HG02571 (cell line): Measurements from ENCODE around the gene SLC5A5.
"Not testable (repeated sequence)": the region's sequence is repeated elsewhere in the genome, so short reads cannot be mapped to it uniquely, and the experiment has no call there.

Source experiments
- ATAC-seq: cut with Tn5 transposase; IDR thresholded peaks from one replicate; pipeline ENCODE4 v1.9.1; 2021; ENCODE audit warnings: mild to moderate bottlenecking, moderate library complexity; ENCODE audit not compliant: unreplicated experiment

SLC5A5 gene

DNA sequence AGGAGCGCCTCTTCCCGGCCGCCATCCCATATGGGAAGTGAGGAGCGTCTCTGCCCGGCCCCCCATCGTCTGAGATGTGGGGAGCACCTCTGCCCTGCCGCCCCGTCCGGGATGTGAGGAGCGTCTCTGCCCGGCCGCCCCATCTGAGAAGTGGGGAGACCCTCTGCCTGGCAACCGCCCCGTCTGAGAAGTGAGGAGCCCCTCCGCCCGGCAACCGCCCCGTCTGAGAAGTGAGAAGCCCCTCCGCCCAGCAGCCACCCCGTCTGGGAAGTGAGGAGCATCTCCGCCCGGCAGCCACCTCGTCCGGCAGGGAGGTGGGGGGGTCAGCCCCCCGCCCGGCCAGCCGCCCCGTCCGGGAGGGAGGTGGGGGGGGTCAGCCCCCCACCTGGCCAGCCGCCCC is 46.4 kb downstream of the SLC5A5 start:
- not testable (repeated sequence) for ATAC-seq

DNA sequence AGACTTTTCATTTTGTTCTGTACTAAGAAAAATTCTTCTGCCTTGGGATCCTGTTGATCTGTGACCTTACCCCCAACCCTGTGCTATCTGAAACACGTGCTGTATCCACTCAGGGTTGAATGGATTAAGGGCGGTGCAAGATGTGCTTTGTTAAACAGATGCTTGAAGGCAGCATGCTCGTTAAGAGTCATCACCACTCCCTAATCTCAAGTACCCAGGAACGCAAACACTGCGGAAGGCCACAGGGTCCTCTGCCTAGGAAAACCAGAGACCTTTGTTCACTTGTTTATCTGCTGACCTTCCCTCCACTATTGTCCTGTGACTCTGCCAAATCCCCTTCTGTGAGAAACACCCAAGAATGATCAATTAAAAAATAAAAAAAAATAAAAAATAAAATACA is 47.4 kb downstream of the SLC5A5 start:
- ATAC-seq = not testable (repeated sequence)

DNA sequence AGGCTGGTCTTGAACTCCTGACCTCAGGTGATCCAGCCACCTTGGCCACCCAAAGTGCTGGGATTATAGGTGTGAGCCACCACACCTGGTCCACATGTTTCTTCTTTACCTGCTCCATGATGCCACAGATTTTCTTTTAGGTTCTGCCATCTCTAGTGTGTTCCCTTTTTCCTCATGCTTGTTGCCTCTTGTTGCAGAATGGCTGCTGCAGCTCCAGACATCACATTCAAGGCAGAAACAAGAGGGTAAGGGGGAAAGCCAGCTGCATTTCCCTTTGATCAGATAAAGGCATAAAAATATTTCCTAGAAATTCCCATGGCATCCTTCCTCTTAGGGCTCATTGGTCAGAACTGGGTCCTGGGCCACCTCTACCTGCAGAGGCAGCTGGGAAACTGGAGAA is 48.8 kb downstream of the SLC5A5 start:
- ATAC-seq = no peak

DNA sequence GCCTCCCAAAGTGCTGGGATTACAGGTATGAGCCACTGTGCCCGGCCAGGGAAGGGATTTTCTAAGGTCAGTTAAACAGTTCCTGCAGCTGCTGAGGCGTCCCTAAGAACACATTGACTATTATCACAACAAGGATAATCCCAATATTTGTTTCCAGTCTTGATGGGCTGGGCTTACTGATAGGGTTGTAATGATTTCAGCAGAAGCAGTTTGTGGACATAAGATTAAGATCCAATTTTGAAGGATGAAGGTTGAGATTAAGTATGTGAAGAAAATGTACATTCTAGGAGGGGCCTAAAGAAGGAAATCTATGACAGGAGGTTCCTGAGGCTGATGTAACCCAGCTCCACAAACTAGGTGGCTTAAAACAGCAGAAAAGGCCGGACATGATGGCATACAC is 50.4 kb downstream of the SLC5A5 start:
- no peak for ATAC-seq

DNA sequence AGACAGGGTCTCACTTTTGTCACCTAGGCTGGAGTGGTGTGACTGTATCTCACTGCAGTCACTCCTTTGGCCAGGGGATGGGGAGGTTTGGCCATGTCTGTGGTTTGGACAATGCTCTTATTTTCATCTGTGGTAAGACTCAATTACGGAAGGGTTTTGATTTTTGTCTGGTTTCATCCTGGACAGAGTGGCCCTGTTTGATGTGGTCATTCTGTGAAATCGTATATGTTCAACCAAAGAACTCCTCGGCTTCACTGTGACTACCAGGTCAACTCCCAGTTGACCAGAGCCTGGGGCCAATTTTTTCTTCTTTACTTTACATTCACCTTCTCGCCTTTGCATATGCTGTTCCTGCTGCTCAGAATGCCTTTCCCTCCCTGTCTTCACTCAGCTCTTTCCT is 54.3 kb downstream of the SLC5A5 start:
- ATAC-seq = no peak

DNA sequence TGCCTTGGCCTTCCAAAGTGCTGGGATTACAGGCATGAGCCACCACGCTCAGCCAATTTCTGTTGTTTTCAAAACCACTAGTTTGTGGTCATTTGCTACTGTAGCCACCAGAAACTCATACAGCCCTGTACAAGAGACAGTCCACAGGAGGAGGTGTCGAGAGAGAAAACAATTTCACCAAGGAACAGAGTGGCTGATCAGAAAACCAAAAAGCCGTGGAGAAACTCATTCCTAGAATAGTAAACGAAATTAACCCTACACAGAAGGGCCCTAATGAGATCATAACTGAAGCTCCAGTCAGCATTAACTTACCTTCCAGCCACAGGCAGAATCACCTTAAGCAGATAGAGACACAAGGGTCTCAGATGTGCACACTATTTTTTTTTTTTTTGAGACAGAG is 57.3 kb downstream of the SLC5A5 start:
- ATAC-seq = no peak

DNA sequence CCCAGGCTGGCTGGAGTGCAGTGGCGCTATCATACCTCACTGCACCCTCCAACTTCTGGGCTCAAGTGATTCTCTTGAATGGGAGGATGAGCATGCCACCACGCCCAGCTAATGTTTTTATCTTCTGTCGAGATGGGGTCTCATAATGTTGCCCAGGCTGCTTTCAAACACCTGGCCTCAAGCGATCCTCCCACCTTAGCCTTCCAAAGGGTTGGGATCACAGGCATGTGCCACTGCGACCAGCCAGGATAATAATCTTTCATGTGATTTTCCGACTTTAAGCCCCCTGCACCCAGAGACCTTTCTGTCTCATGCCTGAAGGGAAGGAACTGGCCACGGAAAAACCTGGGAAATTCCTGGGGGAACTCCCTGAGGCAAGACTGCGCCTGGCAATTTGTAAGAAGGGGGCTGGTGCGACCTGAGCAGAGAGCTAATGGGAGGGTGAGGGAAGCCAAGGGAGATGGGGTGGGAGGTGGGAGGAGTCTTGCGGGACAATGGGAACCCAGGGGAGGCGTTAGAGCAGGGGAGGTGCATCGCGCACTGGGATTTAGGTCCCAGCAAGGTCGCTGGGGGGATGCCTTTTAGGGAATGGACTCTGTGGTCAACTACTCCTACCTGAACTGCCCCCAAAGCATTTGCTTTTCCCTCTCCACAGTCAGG is 59.9 kb downstream of the SLC5A5 start:
- ATAC-seq = no peak

DNA sequence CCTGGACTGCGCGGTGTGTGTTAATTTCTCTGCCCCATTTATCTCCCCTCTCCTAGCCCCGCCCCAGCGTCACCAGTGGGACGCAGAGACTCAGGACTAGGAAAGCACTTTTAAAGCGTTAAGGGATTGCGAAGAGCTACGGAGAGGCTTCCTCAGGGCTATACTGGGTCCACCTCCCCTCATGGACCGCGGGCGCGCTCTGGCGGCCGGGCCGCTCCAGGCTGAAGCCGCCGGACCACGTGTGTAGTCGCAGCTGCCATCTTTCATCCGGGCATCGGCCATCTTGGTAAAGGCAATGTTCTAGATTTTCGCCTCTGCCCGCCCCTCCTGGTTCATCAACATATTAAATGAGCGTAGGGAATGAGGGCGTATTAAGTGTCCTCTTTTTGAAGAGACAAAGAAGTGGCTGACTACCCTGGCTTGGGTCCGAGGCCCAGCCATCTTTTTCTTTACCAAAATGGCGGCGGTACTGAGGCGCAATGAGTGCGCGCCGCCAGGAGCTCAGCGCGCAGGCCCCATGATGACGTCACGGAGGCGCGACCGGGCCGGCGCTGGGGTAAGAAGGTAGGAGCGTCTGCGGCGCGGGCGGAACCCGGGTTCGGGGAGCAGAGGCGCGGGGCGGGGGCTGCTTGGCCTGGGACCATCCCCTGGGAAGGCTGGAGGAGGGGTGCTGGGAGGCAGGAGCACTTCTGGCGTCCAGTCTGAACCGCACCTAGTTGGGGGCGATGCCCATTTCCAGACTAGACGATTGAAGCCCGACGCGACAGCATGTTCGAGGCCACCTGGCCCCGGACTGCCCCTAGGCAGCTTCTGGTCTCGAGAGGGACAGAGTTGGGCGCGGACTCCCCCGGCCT is 61.0 kb downstream of the SLC5A5 start, which contains the start of gene CCDC124:
TSS of gene CCDC124 (plus strand) at position 531 of the 854 bp plus-strand sequence. CDS start 3,406 bp downstream, outside the sequence.
- ATAC-seq = peak; percentile 76

DNA sequence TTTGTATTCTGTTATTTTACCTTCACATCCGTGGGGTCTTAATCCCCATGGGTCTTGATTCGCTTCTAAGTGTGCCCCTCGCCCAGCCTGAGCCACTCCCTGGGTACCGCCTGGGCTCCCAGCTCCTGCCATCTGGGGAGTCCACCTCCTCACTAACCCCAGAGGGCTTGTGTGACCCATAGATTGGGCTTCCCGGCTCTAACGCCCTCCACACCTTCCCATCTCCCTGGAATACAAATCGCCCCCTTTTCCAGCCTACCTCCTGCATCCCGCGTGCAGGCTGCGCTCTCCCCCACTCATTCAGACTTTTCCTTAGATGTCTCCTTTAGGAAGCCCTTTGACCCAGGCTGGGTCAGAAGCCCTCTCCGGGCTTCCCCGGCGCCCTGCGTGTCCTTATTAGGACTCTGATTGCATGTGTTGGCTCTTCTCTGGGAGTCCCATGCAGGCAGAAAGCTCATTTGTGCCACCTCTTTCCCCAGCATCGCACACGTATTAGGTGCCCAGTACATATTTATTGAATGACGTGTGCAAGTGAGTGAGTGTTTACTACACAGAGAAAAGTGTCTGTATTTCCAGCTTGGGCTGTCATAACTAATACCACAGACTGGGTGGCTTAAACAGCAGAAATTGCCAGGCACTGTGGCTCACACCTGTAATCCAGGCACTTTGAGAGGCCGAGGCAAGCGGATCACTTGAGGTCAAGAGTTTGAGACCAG is 61.8 kb downstream of the SLC5A5 start:
- ATAC-seq = no peak

DNA sequence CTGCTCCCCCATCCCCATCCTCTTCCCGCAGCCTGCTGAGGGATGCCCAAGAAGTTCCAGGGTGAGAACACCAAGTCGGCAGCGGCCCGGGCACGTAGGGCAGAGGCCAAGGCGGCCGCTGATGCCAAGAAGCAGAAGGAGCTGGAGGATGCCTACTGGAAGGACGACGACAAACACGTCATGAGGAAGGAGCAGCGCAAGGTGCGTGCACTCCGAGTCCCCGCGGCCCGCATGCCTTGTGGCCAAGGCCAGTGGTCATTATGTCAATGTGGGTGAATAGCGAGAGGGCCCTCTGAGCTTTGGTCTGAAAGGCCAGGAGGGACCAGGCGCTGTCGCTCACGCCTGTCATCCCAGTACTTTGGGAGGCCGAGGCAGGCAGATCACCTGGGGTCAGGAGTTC is 64.6 kb downstream of the SLC5A5 start:
- ATAC-seq = no peak

DNA sequence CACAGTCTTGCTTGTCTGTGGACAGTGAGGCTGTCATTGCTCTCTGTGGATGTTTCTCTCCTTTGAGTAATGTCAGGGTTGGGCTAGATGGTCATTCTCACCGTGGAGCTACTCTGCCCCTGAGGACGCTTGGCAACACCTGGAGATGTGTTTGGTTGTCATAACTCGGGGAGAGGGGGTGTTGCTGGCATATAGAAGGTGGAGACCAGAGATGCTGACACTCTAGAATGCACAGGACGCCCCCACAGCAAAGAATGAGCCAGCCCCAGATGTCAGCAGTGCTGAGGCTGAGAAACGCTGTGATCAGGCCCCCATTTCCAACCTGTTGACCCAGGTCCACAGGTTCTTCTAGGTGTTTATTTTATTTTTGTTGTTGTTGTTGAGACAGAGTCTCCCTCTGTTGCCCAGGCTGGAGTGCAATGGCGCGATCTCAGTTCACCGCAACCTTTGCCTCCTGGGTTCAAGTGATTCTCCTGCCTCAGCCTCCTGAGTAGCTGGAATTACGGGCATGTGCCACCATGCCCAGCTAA is 65.7 kb downstream of the SLC5A5 start:
- no peak for ATAC-seq

DNA sequence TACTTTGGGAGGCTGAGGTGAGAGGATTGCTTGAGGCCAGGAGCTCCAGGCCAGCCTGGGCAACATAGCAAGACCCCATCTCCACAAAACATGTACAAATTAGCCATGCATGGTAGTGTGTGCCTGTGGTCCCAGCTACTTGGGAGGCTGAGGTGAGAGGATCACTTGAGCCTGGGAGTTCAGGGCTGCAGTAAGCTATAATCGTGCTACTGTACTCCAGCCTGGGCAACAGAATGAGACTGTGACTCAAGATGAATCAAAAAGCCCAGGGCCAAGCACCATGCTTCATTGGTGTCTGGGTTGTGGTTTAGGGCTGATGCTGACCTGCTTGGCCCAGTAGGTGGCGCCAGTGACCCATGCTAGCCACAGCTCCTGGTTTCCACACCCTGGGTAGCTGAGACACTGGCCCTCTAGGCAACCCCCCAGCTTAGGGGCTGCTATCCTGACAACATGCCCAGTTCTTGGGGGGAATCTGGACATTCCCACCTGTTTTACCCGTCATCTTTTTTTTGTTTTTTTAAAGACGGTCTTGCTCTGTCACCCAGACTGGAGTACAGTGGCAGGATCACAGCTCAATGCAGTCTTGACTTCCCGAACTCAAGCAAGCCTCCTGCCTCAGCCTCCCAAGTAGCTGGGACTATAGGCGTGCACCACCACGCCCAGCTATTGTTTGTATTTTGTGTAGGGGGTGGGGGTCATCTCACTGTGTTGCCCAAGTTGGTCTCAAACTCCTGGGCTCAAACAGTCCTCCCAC is 66.5 kb downstream of the SLC5A5 start:
- ATAC-seq = no peak

DNA sequence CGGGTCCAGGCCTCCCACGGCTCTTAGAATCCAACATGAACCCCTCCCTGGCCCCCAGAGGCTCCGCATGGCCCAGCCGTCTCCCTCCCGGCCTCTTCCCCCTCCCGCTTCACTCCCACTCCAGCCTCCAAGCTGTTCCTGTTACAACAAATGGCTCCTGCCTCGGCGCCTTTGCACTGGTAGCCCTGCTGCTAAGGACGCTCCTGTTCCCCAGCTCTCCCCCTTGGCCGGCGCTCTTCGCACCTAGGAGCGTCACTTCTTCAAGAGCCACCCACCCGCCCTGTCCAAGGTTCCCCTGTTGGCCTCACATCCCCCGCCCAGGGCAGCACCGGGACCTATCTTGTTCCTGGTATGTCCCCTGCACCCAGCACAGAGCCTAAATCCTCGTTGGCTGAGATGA is 70.4 kb downstream of the SLC5A5 start:
- ATAC-seq = no peak

DNA sequence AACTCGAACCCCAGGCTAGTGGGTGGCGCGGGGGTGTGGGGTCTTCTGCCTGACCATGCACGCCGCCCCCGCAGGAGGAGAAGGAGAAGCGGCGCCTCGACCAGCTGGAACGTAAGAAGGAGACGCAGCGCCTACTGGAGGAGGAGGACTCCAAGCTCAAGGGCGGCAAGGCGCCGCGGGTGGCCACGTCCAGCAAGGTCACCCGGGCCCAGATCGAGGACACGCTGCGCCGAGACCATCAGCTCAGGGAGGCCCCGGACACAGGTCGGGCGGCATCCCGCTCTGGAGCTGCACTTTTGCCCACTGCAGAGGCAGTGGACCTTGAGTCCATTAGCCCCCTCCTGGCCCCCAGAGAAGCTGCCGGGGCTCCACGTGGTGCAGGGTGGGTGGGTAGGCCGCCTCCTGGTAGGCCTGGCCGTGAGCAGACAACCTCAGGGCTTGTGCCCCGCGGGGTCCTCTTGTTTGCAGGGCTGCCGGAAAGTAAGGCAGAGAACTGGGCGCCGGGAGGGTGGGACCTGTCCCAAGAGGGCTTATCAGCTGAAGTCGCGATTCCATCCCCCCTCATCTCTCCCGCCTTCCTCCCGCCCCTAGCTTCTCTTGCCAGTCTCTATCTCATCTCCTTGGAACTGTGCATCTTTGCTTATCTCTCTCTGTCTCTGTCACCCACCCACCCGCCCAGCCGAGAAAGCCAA is 71.0 kb downstream of the SLC5A5 start:
- ATAC-seq = no peak

DNA sequence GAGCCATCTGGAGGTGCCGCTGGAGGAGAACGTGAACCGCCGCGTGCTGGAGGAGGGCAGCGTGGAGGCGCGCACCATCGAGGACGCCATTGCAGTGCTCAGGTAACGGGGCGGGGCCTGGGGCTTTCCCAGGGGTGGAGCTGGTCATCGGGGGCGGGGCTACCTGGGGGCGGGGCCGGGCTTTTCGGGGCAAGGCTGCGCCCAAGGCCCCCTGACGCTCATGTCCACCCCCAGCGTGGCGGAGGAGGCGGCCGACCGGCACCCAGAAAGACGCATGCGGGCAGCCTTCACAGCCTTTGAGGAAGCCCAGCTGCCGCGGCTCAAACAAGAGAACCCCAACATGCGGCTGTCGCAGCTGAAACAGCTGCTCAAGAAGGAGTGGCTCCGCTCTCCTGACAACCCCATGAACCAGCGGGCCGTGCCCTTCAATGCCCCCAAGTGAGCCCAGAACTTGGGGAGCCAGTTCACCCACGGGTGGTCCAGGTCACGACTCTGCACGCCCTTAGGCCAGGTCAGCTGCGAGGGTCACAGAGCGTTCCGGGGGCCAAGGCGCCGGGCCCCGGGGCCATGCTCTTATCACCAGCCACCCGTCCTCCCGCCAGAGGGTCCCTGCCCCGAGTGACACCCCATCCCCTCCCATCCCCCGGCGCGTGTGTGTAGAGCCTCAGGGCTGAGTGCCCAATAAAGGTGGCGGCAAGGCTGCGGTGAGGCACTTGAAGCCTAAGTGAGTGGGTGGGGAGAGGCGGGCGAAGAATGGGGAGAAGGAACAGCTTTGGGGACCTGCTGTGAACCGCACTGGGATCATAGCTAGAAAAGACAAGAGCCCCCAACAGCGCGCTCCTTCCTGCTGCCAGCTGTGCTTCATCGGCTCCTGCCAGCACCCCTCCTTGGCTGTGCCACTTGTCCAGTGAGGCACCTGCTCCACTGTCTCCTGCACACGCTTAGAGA is 71.8 kb downstream of the SLC5A5 start:
- no peak for ATAC-seq

DNA sequence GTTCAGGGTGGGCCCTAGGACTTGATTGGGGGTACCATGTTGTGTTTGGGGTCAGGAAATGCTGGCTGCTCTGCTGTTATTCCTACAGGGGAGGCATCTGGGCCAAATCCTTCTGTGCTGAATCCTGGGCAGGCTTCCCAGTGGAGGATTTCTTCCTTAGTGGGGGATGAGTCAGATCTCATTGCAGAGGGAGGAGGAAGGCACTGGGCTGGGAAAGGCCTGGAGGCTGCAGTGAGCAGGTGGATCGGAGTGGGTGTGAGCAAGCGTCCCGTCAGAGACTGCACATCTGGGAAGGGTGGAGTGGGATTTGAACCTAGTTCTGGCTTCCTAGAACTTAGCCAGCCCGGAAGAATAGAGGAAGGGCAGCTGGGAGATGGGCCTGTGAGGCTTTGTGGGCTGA is 72.6 kb downstream of the SLC5A5 start:
- no peak for ATAC-seq
